Neural cell (in vitro differentiated cells): ENCODE measurements around the gene C22orf31. TPM values are rescaled to one million over a fixed set of nuclear protein-coding genes. Genes with fewer than 3 reads are reported as not detected.

Source experiments
- H2AFZ ChIP-seq: fragments of 200-600, 300-800 bp; sonication (generic), shearing (Covaris generic); 2 replicates; pipeline ENCODE4 v1.6.0; 2014; ENCODE audit warnings: low read depth, mild to moderate bottlenecking, antibody characterized with exemption, low read length, moderate library complexity
- H3F3A ChIP-seq: fragments of 200-600 bp; shearing (Covaris generic); 2 replicates; pipeline ENCODE4 v1.6.1; 2016; ENCODE audit warnings: mild to moderate bottlenecking, moderate library complexity, mixed read lengths, antibody characterized with exemption, low read length; ENCODE audit not compliant: insufficient read depth, poor library complexity, severe bottlenecking
- H3K27ac ChIP-seq: fragments of 200-600, 300-800 bp; sonication (generic), shearing (Covaris generic); 2 replicates; pipeline ENCODE4 v1.5.1; 2014; ENCODE audit warnings: mild to moderate bottlenecking, low read length, moderate library complexity
- H3K27me3 ChIP-seq: fragments of 300-800, 200-600 bp; sonication (generic), shearing (Covaris generic); 2 replicates; pipeline ENCODE4 v1.6.0; 2014; ENCODE audit warnings: mild to moderate bottlenecking, low read depth, low read length, moderate library complexity; ENCODE audit not compliant: insufficient read depth
- H3K36me3 ChIP-seq: fragments of 300-800, 200-600 bp; sonication (generic), shearing (Covaris generic); 2 replicates; pipeline ENCODE4 v1.5.1; 2014; ENCODE audit warnings: mild to moderate bottlenecking, antibody characterized with exemption, low read length, moderate library complexity; ENCODE audit not compliant: insufficient read depth
- H3K4me2 ChIP-seq: fragments of 300-800, 200-600 bp; sonication (generic), shearing (Covaris generic); 2 replicates; pipeline ENCODE4 v1.6.0; 2014; ENCODE audit warnings: mild to moderate bottlenecking, low read length
- H3K4me3 ChIP-seq: fragments of 300-800, 200-600 bp; sonication (generic), shearing (Covaris generic); 2 replicates; pipeline ENCODE4 v1.5.1; 2014; ENCODE audit warnings: mild to moderate bottlenecking, low read length, moderate library complexity
- H3K79me2 ChIP-seq: fragments of 200-600 bp; shearing (Covaris generic); replicated peaks from 2 replicates; pipeline ENCODE4 v1.6.0; 2014; ENCODE audit warnings: mild to moderate bottlenecking, low read length, moderate library complexity; ENCODE audit not compliant: insufficient read depth
- H3K9ac ChIP-seq: fragments of 300-800, 200-600 bp; sonication (generic), shearing (Covaris generic); 2 replicates; pipeline ENCODE4 v1.6.1; 2016; ENCODE audit warnings: mild to moderate bottlenecking, low read length, mixed read lengths
- H3K9me2 ChIP-seq: fragments of 200-600 bp; shearing (Covaris generic); 2 replicates; pipeline ENCODE4 v1.6.1; 2016; ENCODE audit warnings: mild to moderate bottlenecking, low read length, mixed read lengths; ENCODE audit not compliant: insufficient read depth
- H3K9me3 ChIP-seq: fragments of 200-600, 300-800 bp; sonication (generic), shearing (Covaris generic); 2 replicates; pipeline ENCODE4 v1.6.1; 2016; ENCODE audit warnings: mild to moderate bottlenecking, mixed run types, low read length, moderate library complexity, mixed read lengths
- H4K20me1 ChIP-seq: fragments of 200-600 bp; shearing (Covaris generic); 2 replicates; pipeline ENCODE4 v1.6.1; 2016; ENCODE audit warnings: mild to moderate bottlenecking, mixed run types; ENCODE audit not compliant: insufficient read depth
- EP300 ChIP-seq: fragments of 450-650 bp; conservative IDR thresholded peaks from 2 replicates; pipeline ENCODE4 v1.6.1; 2014; ENCODE audit warnings: antibody characterized with exemption, mild to moderate bottlenecking, moderate library complexity; ENCODE audit not compliant: poor library complexity, severe bottlenecking
- EZH2 ChIP-seq: fragments of 200-600, 300-800 bp; shearing (Covaris generic), sonication (generic); IDR thresholded peaks from 2 replicates; pipeline ENCODE4 v1.6.1; 2014; ENCODE audit warnings: antibody characterized with exemption, low read length, borderline replicate concordance, mild to moderate bottlenecking; ENCODE audit not compliant: insufficient read depth, poor library complexity, severe bottlenecking
- MXI1 ChIP-seq: fragments of 450-650 bp; conservative IDR thresholded peaks from 2 replicates; pipeline ENCODE4 v1.6.1; 2014; ENCODE audit warnings: antibody characterized with exemption, mild to moderate bottlenecking; ENCODE audit not compliant: poor library complexity, severe bottlenecking
- POLR2AphosphoS5 ChIP-seq: IDR thresholded peaks from 2 replicates; pipeline ENCODE4 v1.6.1; 2012
- RAD21 ChIP-seq: fragments of 450-650 bp; conservative IDR thresholded peaks from 2 replicates; pipeline ENCODE4 v1.6.1; 2014; ENCODE audit warnings: antibody characterized with exemption, mild to moderate bottlenecking, moderate library complexity
- SMC3 ChIP-seq: fragments of 450-650 bp; conservative IDR thresholded peaks from 2 replicates; pipeline ENCODE4 v1.6.1; 2014; ENCODE audit warnings: antibody characterized with exemption, mild to moderate bottlenecking, moderate library complexity; ENCODE audit not compliant: poor library complexity
- TAF1 ChIP-seq: IDR thresholded peaks from 2 replicates; pipeline ENCODE4 v1.6.1; 2012; ENCODE audit warnings: low read depth
- polyA plus RNA-seq: library from polyadenylated mRNA; depleted of rRNA; stranded (reverse); fragments of >200 nt; gene quantifications from 2 replicates; pipeline ENCODE4 v1.2.3, GENCODE V29; 2014
- TF ChIP-seq, protein P1 (sequence below): IDR thresholded peaks from 2 replicates; pipeline ENCODE4 v1.6.1; 2012; ENCODE audit warnings: borderline replicate concordance
- TF ChIP-seq, protein P2 (sequence below): fragments of 450-650 bp; IDR thresholded peaks from 2 replicates; pipeline ENCODE4 v1.5.1; 2014; ENCODE audit warnings: antibody characterized with exemption, mild to moderate bottlenecking, moderate library complexity; ENCODE audit not compliant: poor library complexity, severe bottlenecking

C22orf31 gene
- polyA plus RNA-seq, 1 donor from 2014 or later: not detected

DNA sequence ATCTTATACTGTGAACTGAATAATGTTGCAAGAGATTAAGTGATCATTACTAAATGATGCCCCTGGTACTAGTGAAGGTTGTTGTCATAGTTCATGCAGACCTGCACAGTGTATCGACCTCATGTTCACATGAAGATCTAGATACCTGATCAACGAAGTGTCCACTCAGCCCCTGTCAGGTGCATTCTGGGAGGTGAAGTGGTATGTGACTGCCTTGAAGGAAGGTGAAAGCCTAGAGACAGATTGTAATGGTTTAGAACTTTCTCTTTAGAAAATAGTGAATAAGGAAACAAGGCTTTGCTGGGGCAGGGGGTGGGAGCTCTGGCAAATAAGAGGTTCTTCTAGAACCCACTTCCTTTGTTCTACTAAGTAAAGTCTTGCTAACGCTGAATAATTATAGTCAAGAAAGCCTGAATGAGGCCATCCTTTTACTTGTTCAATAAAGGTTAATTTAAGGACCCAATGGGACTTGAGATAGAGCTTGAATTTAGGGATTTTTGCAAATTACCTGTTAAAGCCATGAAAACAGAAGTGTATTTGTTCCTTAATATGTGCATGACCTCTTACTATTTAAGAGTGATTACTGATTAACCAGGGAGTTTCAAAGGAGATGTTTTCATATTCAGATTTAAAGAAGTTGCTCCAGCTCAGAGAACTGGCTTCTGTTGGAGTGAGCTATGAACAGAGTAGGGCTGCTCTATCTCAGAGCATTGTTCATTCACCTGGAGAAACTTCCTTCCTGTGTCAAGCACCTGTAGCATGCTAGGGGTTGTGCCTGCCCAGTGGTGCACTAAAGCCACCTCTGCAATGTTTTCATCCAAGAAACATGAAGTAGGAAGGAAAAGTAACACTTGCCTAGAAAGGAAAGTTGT, 45.3 kb downstream of the C22orf31 start:
- Histone ChIP-seq H3K9ac (no peak overlapping the region), H3K27ac (no peak overlapping the region), H3K36me3 (no peaks in the 10 kb centered on the region)

DNA sequence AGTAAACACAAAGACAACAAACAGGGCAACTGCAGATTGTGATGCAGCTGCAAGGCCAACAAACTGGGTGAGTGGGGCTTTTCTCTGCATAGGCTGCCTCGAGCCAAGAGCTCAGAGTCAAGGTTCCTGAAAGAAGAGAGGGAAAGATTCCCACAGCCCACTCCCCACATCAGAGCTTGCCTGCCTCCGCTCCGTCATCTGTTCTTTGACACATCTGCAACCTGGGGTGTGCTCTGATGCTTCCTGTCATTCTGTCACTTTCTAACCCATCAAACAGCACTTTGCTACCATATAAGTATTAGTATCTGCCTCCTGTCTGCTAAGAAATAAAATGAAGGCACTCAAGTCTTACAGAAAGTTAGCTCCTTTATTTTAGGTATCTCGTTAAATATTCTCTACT, 46.9 kb downstream of the C22orf31 start:
- no peaks in the 10 kb centered on the region for H3F3A ChIP-seq
- peak overlapping the region; percentile 72 for H3K9ac ChIP-seq
- no peaks in the 10 kb centered on the region for H4K20me1 ChIP-seq
- H3K27ac ChIP-seq: peak overlapping the region; percentile 92
- no peaks in the 10 kb centered on the region for H3K9me2 ChIP-seq
- H3K9me3 ChIP-seq: no peaks in the 10 kb centered on the region
- H2AFZ ChIP-seq: peak overlapping the region; percentile 2
- TF ChIP-seq MXI1 (no peak), TAF1 (no peak), EZH2 (no peak), RAD21 (no peak), EP300 (peak; percentile 97), POLR2AphosphoS5 (peak; percentile 75), SMC3 (no peak)
- TF ChIP-seq, protein P1, sequence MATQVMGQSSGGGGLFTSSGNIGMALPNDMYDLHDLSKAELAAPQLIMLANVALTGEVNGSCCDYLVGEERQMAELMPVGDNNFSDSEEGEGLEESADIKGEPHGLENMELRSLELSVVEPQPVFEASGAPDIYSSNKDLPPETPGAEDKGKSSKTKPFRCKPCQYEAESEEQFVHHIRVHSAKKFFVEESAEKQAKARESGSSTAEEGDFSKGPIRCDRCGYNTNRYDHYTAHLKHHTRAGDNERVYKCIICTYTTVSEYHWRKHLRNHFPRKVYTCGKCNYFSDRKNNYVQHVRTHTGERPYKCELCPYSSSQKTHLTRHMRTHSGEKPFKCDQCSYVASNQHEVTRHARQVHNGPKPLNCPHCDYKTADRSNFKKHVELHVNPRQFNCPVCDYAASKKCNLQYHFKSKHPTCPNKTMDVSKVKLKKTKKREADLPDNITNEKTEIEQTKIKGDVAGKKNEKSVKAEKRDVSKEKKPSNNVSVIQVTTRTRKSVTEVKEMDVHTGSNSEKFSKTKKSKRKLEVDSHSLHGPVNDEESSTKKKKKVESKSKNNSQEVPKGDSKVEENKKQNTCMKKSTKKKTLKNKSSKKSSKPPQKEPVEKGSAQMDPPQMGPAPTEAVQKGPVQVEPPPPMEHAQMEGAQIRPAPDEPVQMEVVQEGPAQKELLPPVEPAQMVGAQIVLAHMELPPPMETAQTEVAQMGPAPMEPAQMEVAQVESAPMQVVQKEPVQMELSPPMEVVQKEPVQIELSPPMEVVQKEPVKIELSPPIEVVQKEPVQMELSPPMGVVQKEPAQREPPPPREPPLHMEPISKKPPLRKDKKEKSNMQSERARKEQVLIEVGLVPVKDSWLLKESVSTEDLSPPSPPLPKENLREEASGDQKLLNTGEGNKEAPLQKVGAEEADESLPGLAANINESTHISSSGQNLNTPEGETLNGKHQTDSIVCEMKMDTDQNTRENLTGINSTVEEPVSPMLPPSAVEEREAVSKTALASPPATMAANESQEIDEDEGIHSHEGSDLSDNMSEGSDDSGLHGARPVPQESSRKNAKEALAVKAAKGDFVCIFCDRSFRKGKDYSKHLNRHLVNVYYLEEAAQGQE: peak; percentile 66
- TF ChIP-seq, protein P2, sequence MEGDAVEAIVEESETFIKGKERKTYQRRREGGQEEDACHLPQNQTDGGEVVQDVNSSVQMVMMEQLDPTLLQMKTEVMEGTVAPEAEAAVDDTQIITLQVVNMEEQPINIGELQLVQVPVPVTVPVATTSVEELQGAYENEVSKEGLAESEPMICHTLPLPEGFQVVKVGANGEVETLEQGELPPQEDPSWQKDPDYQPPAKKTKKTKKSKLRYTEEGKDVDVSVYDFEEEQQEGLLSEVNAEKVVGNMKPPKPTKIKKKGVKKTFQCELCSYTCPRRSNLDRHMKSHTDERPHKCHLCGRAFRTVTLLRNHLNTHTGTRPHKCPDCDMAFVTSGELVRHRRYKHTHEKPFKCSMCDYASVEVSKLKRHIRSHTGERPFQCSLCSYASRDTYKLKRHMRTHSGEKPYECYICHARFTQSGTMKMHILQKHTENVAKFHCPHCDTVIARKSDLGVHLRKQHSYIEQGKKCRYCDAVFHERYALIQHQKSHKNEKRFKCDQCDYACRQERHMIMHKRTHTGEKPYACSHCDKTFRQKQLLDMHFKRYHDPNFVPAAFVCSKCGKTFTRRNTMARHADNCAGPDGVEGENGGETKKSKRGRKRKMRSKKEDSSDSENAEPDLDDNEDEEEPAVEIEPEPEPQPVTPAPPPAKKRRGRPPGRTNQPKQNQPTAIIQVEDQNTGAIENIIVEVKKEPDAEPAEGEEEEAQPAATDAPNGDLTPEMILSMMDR: no peak
- H3K27me3 ChIP-seq: no peaks in the 10 kb centered on the region
- H3K4me2 ChIP-seq: peak overlapping the region; percentile 20
- H3K79me2 ChIP-seq: no peaks in the 10 kb centered on the region
- H3K4me3 ChIP-seq: peak overlapping the region; percentile 52
- no peaks in the 10 kb centered on the region for H3K36me3 ChIP-seq

More for the DNA sequence above, 45.3 kb downstream of the C22orf31 start:
- no peak overlapping the region for H2AFZ ChIP-seq
- no peaks in the 10 kb centered on the region for H3F3A ChIP-seq
- H4K20me1 ChIP-seq: no peaks in the 10 kb centered on the region
- H3K4me3 ChIP-seq: no peak overlapping the region
- no peaks in the 10 kb centered on the region for H3K9me2 ChIP-seq
- no peaks in the 10 kb centered on the region for H3K27me3 ChIP-seq
- TF ChIP-seq MXI1: no peak
- no peak for TF ChIP-seq SMC3
- TF ChIP-seq POLR2AphosphoS5: no peak
- no peak for TF ChIP-seq EZH2
- no peak for TF ChIP-seq RAD21
- TF ChIP-seq TAF1: no peak
- no peak for TF ChIP-seq EP300
- TF ChIP-seq, protein P1: no peak
- TF ChIP-seq, protein P2: no peak
- H3K4me2 ChIP-seq: no peak overlapping the region
- H3K9me3 ChIP-seq: no peaks in the 10 kb centered on the region
- no peaks in the 10 kb centered on the region for H3K79me2 ChIP-seq
